Liver (tissue), 9 donors: Measurements from ENCODE around the gene MED12L. TPM values are rescaled to one million over a fixed set of nuclear protein-coding genes. Genes with fewer than 3 reads are reported as not detected.
"Not testable (repeated sequence)": the region's sequence is repeated elsewhere in the genome, so short reads cannot be mapped to it uniquely, and the experiment has no call there.

ENCODE experiments used
- DNase-seq: peaks from one replicate; pipeline ENCODE4 v3.0.0-alpha.2; 2017; ENCODE audit warnings: low spot score
- H3K27ac ChIP-seq, 2 donors: one replicate each; pipeline ENCODE4 v1.7.0; 2013; ENCODE audit warnings: inconsistent platforms in 2 of 2, low read length in 2 of 2, control low read depth in 1 of 2, low read depth in 1 of 2, mild to moderate bottlenecking in 1 of 2
- H3K27me3 ChIP-seq, 4 donors: one replicate each; pipeline versions ENCODE4 v1.6.1 to v1.7.0; 2013; ENCODE audit warnings: low read length in 3 of 4, inconsistent platforms in 1 of 4, mild to moderate bottlenecking in 1 of 4, moderate library complexity in 1 of 4; ENCODE audit not compliant: control insufficient read depth in 4 of 4, insufficient read depth in 4 of 4
- H3K36me3 ChIP-seq, 4 donors: one replicate each; pipeline versions ENCODE4 v1.6.1 to v1.7.0; 2013; ENCODE audit warnings: low read length in 3 of 4, mild to moderate bottlenecking in 3 of 4, low read depth in 1 of 4, moderate library complexity in 1 of 4; ENCODE audit not compliant: control insufficient read depth in 4 of 4, insufficient read depth in 3 of 4
- H3K4me1 ChIP-seq, 4 donors: one replicate each; pipeline versions ENCODE4 v1.6.1 to v1.7.0; 2013; ENCODE audit warnings: low read length in 3 of 4, mild to moderate bottlenecking in 3 of 4, moderate library complexity in 1 of 4; ENCODE audit not compliant: control insufficient read depth in 4 of 4, insufficient read depth in 4 of 4
- H3K4me3 ChIP-seq, 3 donors: one replicate each; pipeline versions ENCODE4 v1.6.1 to v1.7.0; 2013; ENCODE audit warnings: low read length in 3 of 3, control low read depth in 1 of 3, low read depth in 1 of 3, mild to moderate bottlenecking in 1 of 3
- H3K9ac ChIP-seq, 2 donors: one replicate each; pipeline ENCODE4 v1.7.0; 2013; ENCODE audit warnings: low read length in 2 of 2, mild to moderate bottlenecking in 2 of 2, moderate library complexity in 2 of 2, control low read depth in 1 of 2, low read depth in 1 of 2
- H3K9me3 ChIP-seq, 4 donors: one replicate each; pipeline versions ENCODE4 v1.6.1 to v1.7.0; 2013; ENCODE audit warnings: low read length in 3 of 4; ENCODE audit not compliant: control insufficient read depth in 4 of 4
- ATF3 ChIP-seq: IDR thresholded peaks from 2 replicates; pipeline ENCODE4 v1.6.1; 2016; ENCODE audit warnings: antibody characterized with exemption
- CTCF ChIP-seq: fragments of 150-350 bp; IDR thresholded peaks from 2 replicates; pipeline ENCODE4 v1.5.1; 2017; ENCODE audit warnings: improper control_type of control experiment, low read depth, low read length; ENCODE audit not compliant: missing input control
- FOXA1 ChIP-seq: IDR thresholded peaks from 2 replicates; pipeline ENCODE4 v1.6.1; 2016; ENCODE audit warnings: antibody characterized with exemption
- FOXA2 ChIP-seq: IDR thresholded peaks from 2 replicates; pipeline ENCODE4 v1.6.1; 2016; ENCODE audit warnings: antibody characterized with exemption
- GABPA ChIP-seq, 2 donors: IDR thresholded peaks in 1 of 2; conservative IDR thresholded peaks in 1 of 2; 2 replicates each; pipeline ENCODE4 v1.6.1; 2016; ENCODE audit warnings: antibody characterized with exemption in 2 of 2, mild to moderate bottlenecking in 1 of 2, moderate library complexity in 1 of 2
- HNF4A ChIP-seq, 2 donors: conservative IDR thresholded peaks; 2 replicates each; pipeline ENCODE4 v1.6.1; 2016; ENCODE audit warnings: antibody characterized with exemption in 2 of 2, mild to moderate bottlenecking in 2 of 2
- HNF4G ChIP-seq: IDR thresholded peaks from 2 replicates; pipeline ENCODE4 v1.6.1; 2016; ENCODE audit warnings: antibody characterized with exemption
- JUND ChIP-seq, 2 donors: IDR thresholded peaks; 2 replicates each; pipeline ENCODE4 v1.6.1; 2016; ENCODE audit warnings: antibody characterized with exemption in 2 of 2
- NR2F2 ChIP-seq: IDR thresholded peaks from 2 replicates; pipeline ENCODE4 v1.6.1; 2016; ENCODE audit warnings: antibody characterized with exemption
- RAD21 ChIP-seq, 2 donors: IDR thresholded peaks; 2 replicates each; pipeline ENCODE4 v1.6.1; 2016; ENCODE audit warnings: antibody characterized with exemption in 2 of 2, mild to moderate bottlenecking in 2 of 2
- REST ChIP-seq: IDR thresholded peaks from 2 replicates; pipeline ENCODE4 v1.6.1; 2016; ENCODE audit warnings: antibody characterized with exemption, mild to moderate bottlenecking
- SP1 ChIP-seq: IDR thresholded peaks from 2 replicates; pipeline ENCODE4 v1.6.1; 2018; ENCODE audit warnings: antibody characterized with exemption, mild to moderate bottlenecking
- TAF1 ChIP-seq: conservative IDR thresholded peaks from 2 replicates; pipeline ENCODE4 v1.6.1; 2016; ENCODE audit warnings: antibody characterized with exemption, mild to moderate bottlenecking
- YY1 ChIP-seq: IDR thresholded peaks from 2 replicates; pipeline ENCODE4 v1.6.1; 2016; ENCODE audit warnings: antibody characterized with exemption, mild to moderate bottlenecking
- ZBTB33 ChIP-seq: IDR thresholded peaks from 2 replicates; pipeline ENCODE4 v1.6.1; 2016; ENCODE audit warnings: antibody characterized with exemption
- WGBS: extraction: QIAGEN DNeasy Blood & Tissue Kit; methylation state at CpG from one replicate; pipeline ENCODE4 v1.1.7; 2013; 5-methylcytosine and 5-hydroxymethylcytosine counted together
- polyA plus RNA-seq, 2 donors: library from polyadenylated mRNA; stranded (reverse) in 1 of 2; unstranded in 1 of 2; fragments of 200-250 nt in 1 of 2; fragments of >200 nt in 1 of 2; fragmentation: Nextera tagmentation in 1 of 2; extraction: Ambion mirVana in 1 of 2; gene quantifications; one replicate each; pipeline versions ENCODE4 v1.2.1 to v1.2.3, GENCODE V29; 2013 to 2015
- total RNA-seq, 2 donors: library from RNA; depleted of rRNA; stranded (reverse); fragments of >200 nt; gene quantifications; one replicate each; pipeline ENCODE4 v1.2.3, GENCODE V29; 2014
- donor health status: healthy.
- donor health status: healthy.
- donor health status: healthy.
- donor health status: healthy.
- donor health status: healthy.

MED12L gene
- total and polyA plus RNA-seq, 4 donors: 0.02 to 2.1 (median 0.49) TPM

GRCh38 chr3:151062611-151063010, 22.9 kb upstream of the MED12L start:
- Histone ChIP-seq H3K9ac (no peak overlapping the region), H3K36me3 (no peaks in the 10 kb centered on the region), H3K9me3 (no peaks in the 10 kb centered on the region), H3K4me1 (no peaks in the 10 kb centered on the region), H3K4me3 (no peak overlapping the region), H3K27me3 (no peaks in the 10 kb centered on the region), H3K27ac (no peak overlapping the region)
- TF ChIP-seq TAF1 (no peak), HNF4A (conservative IDR thresholded peaks at IDR 0.05) (no peak), JUND (IDR thresholded peaks at IDR 0.05) (no peak)
- DNase-seq: no peak
- 43% methylated on average over 1 of the region's 1 CpG for WGBS

GRCh38 chr3:151067158-151067557, 18.3 kb upstream of the MED12L start:
- Histone ChIP-seq H3K4me3 (no peak overlapping the region), H3K9ac (no peak overlapping the region), H3K27me3 (no peaks in the 10 kb centered on the region), H3K27ac (no peak overlapping the region), H3K9me3 (no peaks in the 10 kb centered on the region), H3K4me1 (no peaks in the 10 kb centered on the region), H3K36me3 (no peaks in the 10 kb centered on the region)
- WGBS: 77% methylated on average over 2 of the region's 2 CpGs
- DNase-seq: no peak
- TF ChIP-seq TAF1: no peak
- TF ChIP-seq RAD21 (IDR thresholded peaks at IDR 0.05): peak in 1 of 2 donors; percentile 43
- TF ChIP-seq SP1: no peak

- not testable (repeated sequence) for H3K4me3 ChIP-seq, H3K9me3 ChIP-seq, H3K4me1 ChIP-seq, H3K27me3 ChIP-seq, H3K36me3 ChIP-seq, DNase-seq, H3K27ac ChIP-seq, H3K9ac ChIP-seq
- WGBS: 88% methylated on average over 7 of the region's 7 CpGs
Measured at GRCh38 chr3:151072842-151073241, 12.6 kb upstream of the MED12L start.

GRCh38 chr3:151074256-151074655, 11.2 kb upstream of the MED12L start:
- WGBS: 61% methylated on average over 1 of the region's 1 CpG
- peaks cover 0 to 2% (median 0%) of the 10 kb centered on the region in 4 donors for H3K27me3 ChIP-seq
- no peak overlapping the region for H3K27ac ChIP-seq
- TF ChIP-seq NR2F2 (no peak), RAD21 (IDR thresholded peaks at IDR 0.05) (no peak), HNF4G (no peak), ATF3 (no peak), SP1 (no peak), FOXA1 (no peak), CTCF (no peak), FOXA2 (no peak), ZBTB33 (no peak), GABPA (IDR thresholded peaks at IDR 0.05 in 1 of 2, conservative IDR thresholded peaks at IDR 0.05 in 1 of 2) (no peak), JUND (IDR thresholded peaks at IDR 0.05) (no peak), REST (no peak), TAF1 (no peak), YY1 (no peak), HNF4A (conservative IDR thresholded peaks at IDR 0.05) (no peak)
- peak; percentile 38 for DNase-seq
- no peak overlapping the region for H3K9ac ChIP-seq
- no peak overlapping the region for H3K4me3 ChIP-seq
- no peaks in the 10 kb centered on the region for H3K36me3 ChIP-seq
- no peaks in the 10 kb centered on the region for H3K4me1 ChIP-seq
- H3K9me3 ChIP-seq: no peaks in the 10 kb centered on the region
